Measurements from ENCODE around the gene FAM118B.
"Not testable (repeated sequence)": the region's sequence is repeated elsewhere in the genome, so short reads cannot be mapped to it uniquely, and the experiment has no call there.

FAM118B gene

DNA sequence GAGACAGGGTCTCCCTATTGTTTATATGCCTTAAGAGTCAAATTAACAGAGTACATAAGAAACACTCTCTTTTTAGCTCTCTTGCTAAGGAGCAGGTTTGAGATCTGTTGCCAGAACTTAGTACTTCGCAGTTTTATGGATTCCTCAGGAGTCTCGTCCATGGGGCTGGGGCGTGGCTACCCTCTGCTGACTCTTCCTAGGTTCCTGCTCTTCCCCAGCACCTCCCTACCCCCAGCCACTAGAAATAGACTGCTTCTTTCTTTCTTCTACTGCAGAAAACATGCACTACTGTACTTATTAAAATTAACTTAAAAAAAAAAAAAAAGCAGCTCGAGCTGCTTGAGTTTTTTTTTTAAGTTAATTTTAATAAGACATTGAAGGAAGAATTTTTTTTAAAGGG lies 8.0 kb downstream of the FAM118B start:
- no peak for DNase-seq (ENCODE audit: low read depth)

GRCh38 chr11:126224647-126225294 lies 13.2 kb downstream of the FAM118B start:
- DNase-seq (ENCODE audit: low read depth), result no peak

DNA sequence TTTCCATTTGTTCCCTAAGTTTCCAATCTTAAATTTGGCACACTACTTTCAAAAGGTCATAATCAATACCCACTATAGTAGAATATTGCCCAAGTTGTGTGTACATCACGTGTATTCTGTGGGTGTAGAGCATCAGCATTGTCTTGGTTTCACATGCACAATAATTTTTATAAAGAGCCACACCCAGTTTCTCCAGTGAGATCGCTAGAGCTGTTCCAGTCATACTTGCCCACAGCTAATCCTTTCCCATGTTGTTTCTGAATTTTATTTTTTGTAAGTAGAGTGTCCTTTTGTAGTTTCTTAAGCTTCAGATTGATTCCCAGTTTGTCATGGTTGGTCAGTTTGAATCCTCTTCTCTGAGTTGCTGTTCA lies 13.7 kb downstream of the FAM118B start:
- DNase-seq (ENCODE audit: low read depth), result no peak

GRCh38 chr11:126226334-126227084 lies 14.9 kb downstream of the FAM118B start:
- DNase-seq (ENCODE audit: low read depth), result no peak

DNA sequence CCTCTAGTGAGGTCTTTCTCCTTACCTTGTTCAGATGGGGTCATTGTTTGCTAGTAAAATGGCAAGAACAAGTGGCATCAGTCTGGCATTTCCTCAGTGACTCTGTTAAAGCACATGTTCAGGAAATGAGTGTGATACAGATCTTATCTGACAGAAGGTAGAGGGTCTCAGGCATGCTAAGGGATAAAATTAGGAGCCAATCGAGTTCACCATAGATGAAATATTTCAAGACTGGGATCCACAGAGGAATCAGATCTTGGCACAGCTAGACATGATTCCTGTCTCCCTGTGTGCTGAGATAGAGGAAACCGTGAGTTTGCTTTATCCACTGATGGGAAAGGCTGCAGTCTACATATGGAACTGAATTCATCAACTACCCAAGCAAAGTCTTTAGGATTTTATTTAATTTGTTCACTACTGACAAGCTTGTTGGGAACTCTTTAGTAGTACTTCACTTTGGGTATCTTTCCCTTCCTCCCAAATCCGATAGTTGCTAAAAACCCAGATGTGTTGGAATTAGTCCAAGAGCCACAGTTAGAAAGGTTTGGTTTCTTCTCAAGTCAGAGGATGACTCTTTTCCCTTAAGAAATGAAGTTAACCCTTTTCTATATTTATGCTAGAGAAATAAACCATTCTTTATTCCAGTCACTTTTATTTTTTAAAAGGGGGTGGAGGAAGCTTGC lies 18.4 kb downstream of the FAM118B start:
- no peak for DNase-seq (ENCODE audit: low read depth)

GRCh38 chr11:126231725-126232459 lies 20.3 kb downstream of the FAM118B start:
- no peak for DNase-seq (ENCODE audit: low read depth)

GRCh38 chr11:126232683-126233082 lies 21.1 kb downstream of the FAM118B start:
- no peak for DNase-seq (ENCODE audit: low read depth)

GRCh38 chr11:126233391-126233790 lies 21.8 kb downstream of the FAM118B start:
- no peak for DNase-seq (ENCODE audit: low read depth)

DNA sequence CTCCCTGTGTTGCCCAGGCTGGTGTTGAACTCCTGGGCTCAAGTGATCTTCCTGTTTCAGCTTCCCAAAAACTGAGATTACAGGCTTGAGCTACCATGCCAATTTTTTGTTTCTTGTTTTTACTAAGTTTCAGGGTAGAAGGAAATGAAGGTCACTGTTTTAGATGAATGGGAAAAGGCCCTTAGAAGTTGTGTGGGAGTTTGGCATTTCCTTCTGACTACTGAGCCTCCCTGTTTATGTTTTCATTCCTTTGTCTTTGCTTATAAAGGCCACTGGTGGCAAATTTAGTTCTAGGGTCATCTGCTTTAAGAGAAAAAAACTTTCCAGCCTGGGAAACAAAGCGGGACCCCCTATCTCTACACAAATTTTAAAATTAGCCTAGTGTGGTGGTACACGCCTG lies 35.1 kb downstream of the FAM118B start:
- DNase-seq (ENCODE audit: low read depth), result no peak

DNA sequence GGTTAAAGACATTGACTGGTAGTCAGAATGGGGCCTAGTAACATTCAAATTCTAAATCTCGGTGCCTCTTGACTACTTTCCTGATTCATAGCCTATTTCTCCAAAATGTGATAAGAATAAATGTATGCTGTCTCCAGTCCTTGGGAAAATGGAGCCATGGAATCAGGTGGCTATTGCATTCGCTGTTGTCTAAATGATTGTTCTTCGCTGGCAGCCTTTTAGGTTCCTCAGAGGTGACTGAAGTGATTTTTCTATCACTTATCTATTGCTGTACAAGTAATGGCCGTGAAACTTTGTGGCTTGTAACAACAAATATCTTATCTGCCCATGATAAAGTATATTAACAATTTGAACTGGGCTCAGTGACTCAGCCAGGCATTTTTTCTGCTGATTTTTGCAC lies 41.7 kb downstream of the FAM118B start:
- DNase-seq (ENCODE audit: low read depth), result no peak

DNA sequence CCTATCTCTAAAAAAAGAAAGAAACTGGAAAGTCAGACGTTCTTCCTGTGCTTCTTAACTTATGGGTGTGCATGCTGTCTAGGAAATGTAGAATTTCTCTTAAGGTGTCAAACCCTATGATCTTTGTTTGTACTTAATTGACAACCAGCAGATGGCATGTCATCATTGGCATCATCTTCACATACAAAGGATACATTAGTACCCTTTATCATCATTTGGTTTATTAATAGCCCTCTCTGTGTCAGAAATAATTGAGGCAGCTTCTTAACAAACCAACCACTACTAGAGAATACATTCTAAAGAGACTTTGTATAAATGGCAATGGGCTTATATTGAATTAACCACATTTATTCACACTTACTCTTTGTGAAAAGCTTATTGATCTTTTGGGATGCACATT lies 43.2 kb downstream of the FAM118B start:
- no peak for DNase-seq (ENCODE audit: low read depth)

DNA sequence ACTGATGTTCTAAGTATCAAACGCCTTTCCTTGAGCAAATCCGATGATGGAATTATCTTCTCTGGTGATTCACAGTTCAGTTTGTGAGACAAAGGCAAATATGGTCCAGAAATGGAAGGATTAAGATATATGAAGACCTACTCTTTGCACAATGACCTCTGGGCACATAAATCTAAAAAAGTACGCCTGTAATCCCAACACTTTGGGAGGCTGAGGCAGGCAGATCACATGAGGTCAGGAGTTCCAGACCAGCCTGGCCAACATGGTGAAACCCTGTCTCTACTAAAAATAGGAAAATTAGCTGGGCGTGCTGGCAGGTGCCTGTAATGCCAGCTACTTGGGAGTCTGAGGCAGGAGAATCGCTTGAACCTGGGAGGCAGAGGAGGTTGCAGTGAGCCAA lies 43.9 kb downstream of the FAM118B start:
- DNase-seq (ENCODE audit: low read depth), result not testable (repeated sequence)

- no peak for DNase-seq (ENCODE audit: low read depth)
These were observed 44.6 kb downstream of the FAM118B start for GRCh38 chr11:126256216-126256615.

DNA sequence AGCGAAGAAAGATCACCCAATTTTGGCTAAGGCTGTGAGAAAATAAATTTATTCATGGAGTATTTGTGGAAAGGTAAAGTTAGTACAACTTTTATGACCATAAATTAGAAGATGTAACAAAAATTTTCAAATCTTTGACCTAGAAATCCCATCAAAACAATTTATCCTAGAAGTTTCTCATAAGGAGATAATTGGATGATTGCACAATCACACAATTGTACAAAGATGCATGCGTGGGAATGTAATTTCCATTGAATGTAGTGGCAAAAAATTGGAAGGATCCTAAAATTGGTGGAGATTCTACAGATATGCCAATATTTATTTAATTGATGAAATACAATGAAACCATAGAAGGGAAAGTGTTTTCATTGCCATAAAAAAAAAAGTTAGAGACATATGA lies 45.6 kb downstream of the FAM118B start:
- DNase-seq (ENCODE audit: low read depth), result no peak

GRCh38 chr11:126257764-126258163 lies 46.2 kb downstream of the FAM118B start:
- DNase-seq (ENCODE audit: low read depth), result no peak

DNA sequence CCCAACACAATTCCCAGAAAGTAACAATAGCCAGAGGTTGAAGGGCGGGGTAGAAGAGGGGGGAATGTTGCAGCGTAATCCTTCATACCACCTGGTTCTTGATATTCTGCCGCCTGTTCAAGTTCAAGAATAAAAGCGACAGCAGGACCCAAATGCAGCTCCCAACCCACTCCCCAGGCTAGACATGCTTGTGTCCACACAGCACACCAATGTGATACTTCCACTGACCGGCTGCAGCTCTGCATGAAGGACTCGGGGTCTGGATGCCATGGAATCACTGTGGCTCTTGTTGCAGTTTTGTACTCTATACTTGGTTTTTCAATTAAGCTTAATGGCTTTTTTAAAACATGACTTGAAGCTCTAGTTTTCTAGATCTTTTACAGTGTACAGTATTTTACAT lies 50.6 kb downstream of the FAM118B start:
- no peak for DNase-seq (ENCODE audit: low read depth)

DNA sequence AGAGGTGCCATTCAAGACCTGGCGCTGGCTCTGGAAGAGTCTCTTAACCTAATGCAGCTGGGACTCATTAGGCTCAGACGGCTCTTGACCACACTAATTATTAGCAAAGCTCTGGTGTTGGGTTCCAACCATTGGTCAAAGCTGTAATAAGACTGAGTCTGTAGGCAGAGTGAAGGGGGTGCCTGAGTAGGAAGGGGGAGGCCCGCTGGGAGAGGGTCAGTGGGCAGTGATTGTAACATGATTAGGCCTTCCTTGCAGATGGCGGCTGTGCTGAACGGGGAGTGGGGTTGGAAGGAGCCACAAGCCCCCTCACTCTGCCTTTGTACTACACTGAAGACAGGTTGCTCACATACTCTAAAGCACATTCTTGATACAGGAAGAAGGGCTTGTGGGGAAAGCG lies 51.9 kb downstream of the FAM118B start:
- no peak for DNase-seq (ENCODE audit: low read depth)

GRCh38 chr11:126265811-126266210 lies 54.2 kb downstream of the FAM118B start:
- DNase-seq (ENCODE audit: low read depth), result no peak

DNA sequence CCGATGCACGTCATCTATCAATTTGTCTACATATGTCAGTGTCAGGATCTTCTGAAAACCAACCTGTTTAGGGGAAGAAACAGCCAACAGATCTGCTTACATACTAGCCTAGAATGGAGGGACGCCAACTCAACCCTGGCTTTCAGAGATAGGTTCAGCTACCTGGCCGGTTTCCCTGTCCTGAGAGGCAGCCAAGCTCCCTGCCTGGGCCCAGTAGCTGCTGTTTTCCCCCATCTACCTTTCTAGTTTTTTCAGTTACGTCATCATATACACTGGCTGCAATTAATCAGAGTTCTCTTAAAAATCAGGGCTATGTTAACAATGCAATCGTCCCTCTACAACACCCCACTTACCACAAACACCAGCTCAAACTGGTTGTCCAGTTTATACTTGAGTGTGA lies 56.1 kb downstream of the FAM118B start:
- DNase-seq (ENCODE audit: low read depth), result no peak

DNA sequence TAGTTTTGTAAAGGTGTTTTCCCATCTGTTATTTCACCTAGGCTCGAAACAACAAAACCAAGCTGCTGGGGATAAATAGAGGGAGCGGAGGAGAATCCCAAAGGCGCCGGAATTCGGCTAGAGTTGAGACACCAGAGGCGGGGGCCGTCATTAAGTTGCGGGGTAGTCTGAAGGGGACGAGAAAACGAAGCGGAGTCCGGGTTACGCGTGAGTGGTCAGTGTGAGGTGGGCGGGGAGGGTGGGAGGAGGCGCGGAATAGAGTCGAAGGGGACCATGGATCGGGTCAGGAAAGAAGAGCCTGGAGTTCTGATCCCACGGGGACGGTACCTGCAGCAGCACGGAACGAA lies 56.8 kb downstream of the FAM118B start:
- DNase-seq (ENCODE audit: low read depth), result no peak

DNA sequence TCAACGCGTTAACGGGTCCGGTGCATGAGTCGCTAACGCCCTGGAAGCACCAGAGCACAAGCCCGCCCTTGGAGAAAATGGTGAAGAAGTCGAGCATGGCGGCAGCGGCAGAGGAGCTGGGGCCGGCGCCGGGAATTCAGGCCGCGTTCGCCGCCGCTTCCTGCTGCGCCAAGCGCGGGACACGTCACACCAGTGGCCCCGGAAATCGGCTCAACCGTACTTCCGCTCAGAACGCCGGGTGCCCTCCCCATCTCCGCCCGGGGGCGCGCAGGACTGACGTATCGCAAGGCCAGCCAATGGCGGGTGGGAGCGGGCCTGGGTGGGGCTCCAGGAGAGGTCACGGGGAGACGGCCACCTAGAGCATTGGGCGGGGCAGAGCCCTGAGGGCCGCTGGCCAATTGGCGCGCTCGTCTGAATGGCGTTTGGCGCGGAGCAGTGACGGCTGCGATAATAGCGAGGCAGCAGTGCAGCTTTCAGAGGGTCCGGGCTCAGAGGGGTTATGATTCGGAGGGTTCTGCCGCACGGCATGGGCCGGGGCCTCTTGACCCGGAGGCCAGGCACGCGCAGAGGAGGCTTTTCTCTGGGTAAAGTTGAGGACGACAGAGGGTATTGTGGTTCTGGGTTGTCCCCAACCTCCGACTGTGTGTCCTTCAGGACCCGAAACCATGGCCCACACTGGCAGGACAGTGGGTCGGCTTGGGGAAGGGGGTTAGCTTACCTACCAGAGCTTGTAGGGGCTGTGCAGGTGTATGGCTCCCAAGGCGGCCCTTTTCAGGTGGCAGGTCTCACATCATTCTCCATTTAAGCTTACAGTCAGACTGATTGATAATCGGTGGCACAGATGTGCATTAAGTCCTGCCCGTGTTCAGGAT lies 57.4 kb downstream of the FAM118B start, which contains the start of the genes FOXRED1 and SRPRA:
FOXRED1 (plus strand) TSS at position 447 of the 872 bp plus-strand sequence; CDS start at position 500, 53 bp downstream.
SRPRA (minus strand) TSS at position 188 of the 872 bp plus-strand sequence; CDS start at position 97, 91 bp downstream.
- DNase-seq (ENCODE audit: low read depth), result peak; percentile 100

Data from activated T-helper 1 cell treated with Interleukin-2 at 50 U/mL for 16 hours (primary cell).